Smooth muscle cell of bladder (primary cell): ENCODE data around the gene ALK. TPM values are rescaled to one million over a fixed set of nuclear protein-coding genes. Genes with fewer than 3 reads are reported as not detected.

Experiments
- total RNA-seq: library from RNA; depleted of rRNA; stranded (reverse); fragments of >200 nt; gene quantifications from 2 replicates; pipeline ENCODE4 v1.2.3, GENCODE V29; 2014

Gene ALK
- total RNA-seq, result under 0.01 TPM in 2 replicates

GRCh38 chr2:29921560-29921915 lies at the start of gene ALK:
ALK (minus strand) TSS chr2:29921586; CDS start chr2:29920659, 927 bp downstream.

Other genes with a start within 250 kb of the ALK start
- 94.2 and 127 TPM in 2 replicates for gene YPEL5, start 225.4 kb upstream of the ALK start, total RNA-seq